Myocyte (in vitro differentiated cells): ENCODE results near the gene EXOC4. TPM values are rescaled to one million over a fixed set of nuclear protein-coding genes. Genes with fewer than 3 reads are reported as not detected.
"Not testable (repeated sequence)": the region's sequence is repeated elsewhere in the genome, so short reads cannot be mapped to it uniquely, and the experiment has no call there.

ENCODE experiments used
- DNase-seq: peaks from one replicate; pipeline ENCODE4 v3.0.0-alpha.2; 2012; ENCODE audit warnings: low read depth
- total RNA-seq: library from RNA; depleted of rRNA; stranded (reverse); fragments of >200 nt; gene quantifications from 2 replicates; pipeline ENCODE4 v1.2.3, GENCODE V29; 2014

The EXOC4 gene
- total RNA-seq, 1 donor from 2014 or later: 106 TPM

GRCh38 chr7:133275008-133275407, 22.1 kb downstream of the EXOC4 start:
- no peak for DNase-seq

- DNase-seq: peak; percentile 49
Measured at GRCh38 chr7:133275446-133276095, 22.7 kb downstream of the EXOC4 start.

GRCh38 chr7:133278975-133279374, 26.1 kb downstream of the EXOC4 start:
- DNase-seq: not testable (repeated sequence)

- DNase-seq: no peak
Measured at GRCh38 chr7:133282094-133282493, 29.2 kb downstream of the EXOC4 start.

- DNase-seq: no peak
Measured at GRCh38 chr7:133284092-133284491, 31.2 kb downstream of the EXOC4 start.

- DNase-seq: no peak
Measured at GRCh38 chr7:133288970-133289369, 36.1 kb downstream of the EXOC4 start.

GRCh38 chr7:133290041-133290440, 37.2 kb downstream of the EXOC4 start:
- no peak for DNase-seq

- peak; percentile 27 for DNase-seq
Measured at GRCh38 chr7:133290676-133291333, 37.9 kb downstream of the EXOC4 start.

- no peak for DNase-seq
Measured at GRCh38 chr7:133292631-133293030, 39.8 kb downstream of the EXOC4 start.

GRCh38 chr7:133293384-133294160, 40.7 kb downstream of the EXOC4 start:
- DNase-seq: peak; percentile 33

GRCh38 chr7:133294234-133294633, 41.4 kb downstream of the EXOC4 start:
- DNase-seq: no peak

- DNase-seq: no peak
Measured at GRCh38 chr7:133295484-133295883, 42.6 kb downstream of the EXOC4 start.

GRCh38 chr7:133297093-133297492, 44.2 kb downstream of the EXOC4 start:
- no peak for DNase-seq

GRCh38 chr7:133298080-133298479, 45.2 kb downstream of the EXOC4 start:
- DNase-seq: no peak

GRCh38 chr7:133299676-133300075, 46.8 kb downstream of the EXOC4 start:
- DNase-seq: no peak

- peak; percentile 68 for DNase-seq
Measured at GRCh38 chr7:133300088-133300487, 47.2 kb downstream of the EXOC4 start.

- DNase-seq: no peak
Measured at GRCh38 chr7:133300811-133301210, 47.9 kb downstream of the EXOC4 start.

- DNase-seq: no peak
Measured at GRCh38 chr7:133301444-133301843, 48.6 kb downstream of the EXOC4 start.

GRCh38 chr7:133303372-133303771, 50.5 kb downstream of the EXOC4 start:
- no peak for DNase-seq

GRCh38 chr7:133303931-133304330, 51.1 kb downstream of the EXOC4 start:
- DNase-seq: no peak

GRCh38 chr7:133309333-133309732, 56.5 kb downstream of the EXOC4 start:
- no peak for DNase-seq

- no peak for DNase-seq
Measured at GRCh38 chr7:133310232-133310862, 57.5 kb downstream of the EXOC4 start.
